Measurements from ENCODE around the gene TEX261. TPM values are rescaled to one million over a fixed set of nuclear protein-coding genes. Genes with fewer than 3 reads are reported as not detected.

TEX261 gene
- total RNA-seq, 1 experiment from 2014 or later, result 61.3 TPM

GRCh38 chr2:70959271-70959761 is 35.4 kb downstream of the TEX261 start:
- DNase-seq (ENCODE audit: low read depth), result no peak

- no peak for DNase-seq (ENCODE audit: low read depth)
Measured at GRCh38 chr2:70958759-70959158, 35.9 kb downstream of the TEX261 start.

GRCh38 chr2:70957798-70958197 is 36.9 kb downstream of the TEX261 start:
- DNase-seq (ENCODE audit: low read depth), result no peak

- DNase-seq (ENCODE audit: low read depth), result no peak
Measured at GRCh38 chr2:70956141-70956540, 38.5 kb downstream of the TEX261 start.

GRCh38 chr2:70954886-70955285 is 39.8 kb downstream of the TEX261 start:
- no peak for DNase-seq (ENCODE audit: low read depth)

GRCh38 chr2:70949086-70949485 is 45.6 kb downstream of the TEX261 start:
- no peak for DNase-seq (ENCODE audit: low read depth)

- DNase-seq (ENCODE audit: low read depth), result peak; percentile 76
Measured at GRCh38 chr2:70948337-70949003, 46.2 kb downstream of the TEX261 start.

- DNase-seq (ENCODE audit: low read depth), result peak; percentile 76
Measured at GRCh38 chr2:70947556-70948184, 47.0 kb downstream of the TEX261 start.

- DNase-seq (ENCODE audit: low read depth), result peak; percentile 58
Measured at GRCh38 chr2:70946832-70947442, 47.7 kb downstream of the TEX261 start.

GRCh38 chr2:70944111-70944690 is 50.5 kb downstream of the TEX261 start:
- no peak for DNase-seq (ENCODE audit: low read depth)

- DNase-seq (ENCODE audit: low read depth), result no peak
Measured at GRCh38 chr2:70943205-70943871, 51.3 kb downstream of the TEX261 start.

- no peak for DNase-seq (ENCODE audit: low read depth)
Measured at GRCh38 chr2:70942396-70943204, 52.1 kb downstream of the TEX261 start.

- no peak for DNase-seq (ENCODE audit: low read depth)
Measured at GRCh38 chr2:70941701-70942100, 53.0 kb downstream of the TEX261 start.

- DNase-seq (ENCODE audit: low read depth), result no peak
Measured at GRCh38 chr2:70941186-70941585, 53.5 kb downstream of the TEX261 start.

- DNase-seq (ENCODE audit: low read depth), result no peak
Measured at GRCh38 chr2:70939839-70940580, 54.7 kb downstream of the TEX261 start.

- DNase-seq (ENCODE audit: low read depth), result no peak
Measured at GRCh38 chr2:70939001-70939838, 55.5 kb downstream of the TEX261 start.

GRCh38 chr2:70938586-70938950 is 56.1 kb downstream of the TEX261 start:
- no peak for DNase-seq (ENCODE audit: low read depth)

- DNase-seq (ENCODE audit: low read depth), result no peak
Measured at GRCh38 chr2:70937866-70938585, 56.6 kb downstream of the TEX261 start.

Data from RPMI7951 (cell line).